Spleen (tissue), 7 donors: ENCODE results near the gene GAPVD1.

Experiments
- POLR2AphosphoS5 ChIP-seq, 3 donors: sonication (generic); formaldehyde crosslinking; IDR thresholded peaks; one replicate each; pipeline ENCODE4 v1.5.1; 2017; ENCODE audit warnings: antibody characterized with exemption in 3 of 3
- TF ChIP-seq, protein P1 (sequence below), 11 experiments: fragments of 200-600 bp in 7 of 11; fragments of 450-650 bp in 4 of 11; sonication (generic) in 4 of 11; IDR thresholded peaks in 8 of 11; conservative IDR thresholded peaks in 3 of 11; 1 replicate in 7 of 11; 2 replicates in 4 of 11; pipeline versions ENCODE4 v1.4.0 to v1.8.0; 2016 to 2021; ENCODE audit warnings: antibody characterized with exemption in 11 of 11, inconsistent platforms in 4 of 11, mild to moderate bottlenecking in 1 of 11
- donor health status: DM: no; HTN: no; CAD: no; lungs with moderate emphysema.
- donor health status: DM: no; HTN: no; CAD: no.
- donor health status: DM: no; HTN: no; CAD: no.

DNA sequence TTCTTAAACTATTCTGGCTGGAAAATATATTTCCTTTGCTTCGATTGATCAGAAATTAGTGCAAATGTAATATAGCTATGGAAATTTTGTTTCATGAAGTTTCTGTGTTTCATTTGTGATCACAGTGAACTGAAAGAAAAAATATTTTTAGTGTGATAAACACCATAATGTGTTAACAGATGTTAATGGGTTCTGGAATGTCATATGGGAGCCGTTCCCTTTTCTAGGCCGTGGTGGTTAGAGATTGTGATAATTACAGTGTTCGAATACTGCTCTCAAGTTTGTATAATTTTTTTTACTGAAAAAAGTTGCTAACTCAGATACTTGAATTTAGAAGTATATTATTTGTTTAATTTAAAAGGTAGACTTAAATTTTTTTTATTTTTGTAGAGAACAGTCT lies 19.3 kb downstream of the GAPVD1 start:
- TF ChIP-seq, protein P1, sequence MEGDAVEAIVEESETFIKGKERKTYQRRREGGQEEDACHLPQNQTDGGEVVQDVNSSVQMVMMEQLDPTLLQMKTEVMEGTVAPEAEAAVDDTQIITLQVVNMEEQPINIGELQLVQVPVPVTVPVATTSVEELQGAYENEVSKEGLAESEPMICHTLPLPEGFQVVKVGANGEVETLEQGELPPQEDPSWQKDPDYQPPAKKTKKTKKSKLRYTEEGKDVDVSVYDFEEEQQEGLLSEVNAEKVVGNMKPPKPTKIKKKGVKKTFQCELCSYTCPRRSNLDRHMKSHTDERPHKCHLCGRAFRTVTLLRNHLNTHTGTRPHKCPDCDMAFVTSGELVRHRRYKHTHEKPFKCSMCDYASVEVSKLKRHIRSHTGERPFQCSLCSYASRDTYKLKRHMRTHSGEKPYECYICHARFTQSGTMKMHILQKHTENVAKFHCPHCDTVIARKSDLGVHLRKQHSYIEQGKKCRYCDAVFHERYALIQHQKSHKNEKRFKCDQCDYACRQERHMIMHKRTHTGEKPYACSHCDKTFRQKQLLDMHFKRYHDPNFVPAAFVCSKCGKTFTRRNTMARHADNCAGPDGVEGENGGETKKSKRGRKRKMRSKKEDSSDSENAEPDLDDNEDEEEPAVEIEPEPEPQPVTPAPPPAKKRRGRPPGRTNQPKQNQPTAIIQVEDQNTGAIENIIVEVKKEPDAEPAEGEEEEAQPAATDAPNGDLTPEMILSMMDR (IDR thresholded peaks at IDR 0.05 in 8 of 11, conservative IDR thresholded peaks at IDR 0.05 in 3 of 11), result no peak
- TF ChIP-seq POLR2AphosphoS5 (IDR thresholded peaks at IDR 0.05), result no peak
